ENCODE data around the gene DDX18.

GRCh38 chr2:117856415-117857210 lies 42.1 kb downstream of the DDX18 start:
- no peak for TF ChIP-seq CTCF (IDR thresholded peaks at IDR 0.05; ENCODE audit: insufficient read depth, low read length, poor library complexity, severe bottlenecking)
- no peak for TF ChIP-seq EZH2phosphoT487 (conservative IDR thresholded peaks at IDR 0.05; ENCODE audit: low read length)
